ENCODE data around the gene TET1. TPM values are rescaled to one million over a fixed set of nuclear protein-coding genes. Genes with fewer than 3 reads are reported as not detected.

The TET1 gene
- total and polyA plus RNA-seq, 2 of the 13 experiments (the other 11 are each of a cell fraction or from before 2014, with no cell fraction given), result 6.9 to 7.3 TPM

DNA sequence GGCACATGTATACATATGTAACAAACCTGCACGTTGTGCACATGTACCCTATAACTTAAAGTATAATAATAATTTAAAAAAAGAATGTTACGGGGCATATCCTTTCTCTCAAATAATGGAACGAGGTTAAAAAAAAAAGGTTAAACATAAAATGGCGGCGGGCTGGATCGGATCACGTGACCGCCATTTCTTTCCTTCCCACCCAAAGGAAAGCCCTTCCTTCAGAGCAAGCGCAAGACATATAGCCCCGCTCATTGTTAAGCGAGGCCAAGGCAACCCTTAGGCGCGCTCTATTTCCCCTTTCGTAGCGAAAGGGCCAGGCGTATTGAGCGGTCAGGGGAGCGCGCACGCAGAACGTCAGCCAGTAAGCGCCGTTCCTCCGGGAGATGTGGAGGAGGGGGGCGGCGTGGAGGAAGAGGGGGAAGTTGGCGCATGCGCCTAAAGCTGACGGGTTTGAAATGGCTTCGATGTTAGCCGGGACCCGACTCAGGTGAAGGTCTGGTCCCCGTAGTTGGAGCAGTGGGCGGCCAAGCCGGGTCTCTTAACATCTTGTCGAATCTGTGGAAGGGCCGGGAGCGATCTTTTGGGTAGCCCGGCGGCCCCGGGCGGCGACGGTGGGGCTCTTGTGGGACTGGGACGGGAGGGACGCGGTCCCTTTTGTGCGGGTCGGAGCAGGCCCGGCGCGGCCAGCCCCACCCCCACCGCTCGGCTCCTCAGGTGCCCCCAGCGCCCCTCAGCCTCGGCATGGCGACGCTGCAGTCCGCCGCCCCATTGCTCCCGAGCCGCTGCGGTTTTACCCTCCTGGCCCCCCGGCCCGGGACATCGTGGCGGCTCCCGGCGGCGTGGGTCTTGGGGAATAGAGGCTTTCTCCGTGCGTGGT is 160.9 kb downstream of the TET1 start, which contains the start of gene CCAR1 (continued):
- TF ChIP-seq, protein P1, sequence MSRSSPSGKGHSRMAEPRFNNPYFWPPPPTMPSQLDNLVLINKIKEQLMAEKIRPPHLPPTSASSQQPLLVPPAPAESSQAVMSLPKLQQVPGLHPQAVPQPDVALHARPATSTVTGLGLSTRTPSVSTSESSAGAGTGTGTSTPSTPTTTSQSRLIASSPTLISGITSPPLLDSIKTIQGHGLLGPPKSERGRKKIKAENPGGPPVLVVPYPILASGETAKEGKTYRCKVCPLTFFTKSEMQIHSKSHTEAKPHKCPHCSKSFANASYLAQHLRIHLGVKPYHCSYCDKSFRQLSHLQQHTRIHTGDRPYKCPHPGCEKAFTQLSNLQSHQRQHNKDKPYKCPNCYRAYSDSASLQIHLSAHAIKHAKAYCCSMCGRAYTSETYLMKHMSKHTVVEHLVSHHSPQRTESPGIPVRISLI (CRISPR knock-in tag; IDR thresholded peaks at IDR 0.05; ENCODE audit: borderline replicate concordance), result peak; percentile 57; the same call in 1 of the 2 replicates
- peak; percentile 57; the same call in 1 of the 2 replicates for TF ChIP-seq ZNF816 (CRISPR knock-in tag; IDR thresholded peaks at IDR 0.05; ENCODE audit: borderline replicate concordance)
- TF ChIP-seq BHLHE40 (IDR thresholded peaks at IDR 0.05; ENCODE audit: low read length), result peak; percentile 84
- TF ChIP-seq ZNF33B (CRISPR knock-in tag; IDR thresholded peaks at IDR 0.05), result peak; percentile 24; the same call in 1 of the 2 replicates
- peak; percentile 80; the same call in 1 of the 2 replicates for TF ChIP-seq ZNF350 (CRISPR knock-in tag; IDR thresholded peaks at IDR 0.05; ENCODE audit: borderline replicate concordance, low read depth)
- no peak for TF ChIP-seq ZNF446 (CRISPR knock-in tag; IDR thresholded peaks at IDR 0.05)
- TF ChIP-seq, protein P2, sequence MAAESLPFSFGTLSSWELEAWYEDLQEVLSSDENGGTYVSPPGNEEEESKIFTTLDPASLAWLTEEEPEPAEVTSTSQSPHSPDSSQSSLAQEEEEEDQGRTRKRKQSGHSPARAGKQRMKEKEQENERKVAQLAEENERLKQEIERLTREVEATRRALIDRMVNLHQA (CRISPR knock-in tag; IDR thresholded peaks at IDR 0.05), result no peak
- TF ChIP-seq ZFP41 (CRISPR knock-in tag; IDR thresholded peaks at IDR 0.05; ENCODE audit: borderline replicate concordance), result no peak
- TF ChIP-seq ZNF775 (CRISPR knock-in tag; IDR thresholded peaks at IDR 0.05; ENCODE audit: borderline replicate concordance), result 0 out of 2 replicates have a peak, but pooled peaks have one; percentile 16
- TF ChIP-seq, protein P3, sequence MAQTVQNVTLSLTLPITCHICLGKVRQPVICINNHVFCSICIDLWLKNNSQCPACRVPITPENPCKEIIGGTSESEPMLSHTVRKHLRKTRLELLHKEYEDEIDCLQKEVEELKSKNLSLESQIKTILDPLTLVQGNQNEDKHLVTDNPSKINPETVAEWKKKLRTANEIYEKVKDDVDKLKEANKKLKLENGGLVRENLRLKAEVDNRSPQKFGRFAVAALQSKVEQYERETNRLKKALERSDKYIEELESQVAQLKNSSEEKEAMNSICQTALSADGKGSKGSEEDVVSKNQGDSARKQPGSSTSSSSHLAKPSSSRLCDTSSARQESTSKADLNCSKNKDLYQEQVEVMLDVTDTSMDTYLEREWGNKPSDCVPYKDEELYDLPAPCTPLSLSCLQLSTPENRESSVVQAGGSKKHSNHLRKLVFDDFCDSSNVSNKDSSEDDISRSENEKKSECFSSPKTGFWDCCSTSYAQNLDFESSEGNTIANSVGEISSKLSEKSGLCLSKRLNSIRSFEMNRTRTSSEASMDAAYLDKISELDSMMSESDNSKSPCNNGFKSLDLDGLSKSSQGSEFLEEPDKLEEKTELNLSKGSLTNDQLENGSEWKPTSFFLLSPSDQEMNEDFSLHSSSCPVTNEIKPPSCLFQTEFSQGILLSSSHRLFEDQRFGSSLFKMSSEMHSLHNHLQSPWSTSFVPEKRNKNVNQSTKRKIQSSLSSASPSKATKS (CRISPR knock-in tag; IDR thresholded peaks at IDR 0.05), result no peak
- TF ChIP-seq ZNF629 (CRISPR knock-in tag; conservative IDR thresholded peaks at IDR 0.05), result no peak
- TF ChIP-seq ZFP36 (IDR thresholded peaks at IDR 0.05; ENCODE audit: borderline replicate concordance, low read depth, low read length, partially characterized antibody), result no peak
- no peak for TF ChIP-seq SCMH1 (CRISPR knock-in tag; IDR thresholded peaks at IDR 0.05; ENCODE audit: borderline replicate concordance)
- TF ChIP-seq KAT8 (CRISPR knock-in tag; IDR thresholded peaks at IDR 0.05), result peak; percentile 91
- TF ChIP-seq ZNF552 (CRISPR knock-in tag; IDR thresholded peaks at IDR 0.05; ENCODE audit: borderline replicate concordance), result 0 out of 2 replicates have a peak, but pooled peaks have one; percentile 23
- TF ChIP-seq ZNF143 (CRISPR knock-in tag; IDR thresholded peaks at IDR 0.05), result no peak
- TF ChIP-seq HCFC1 (IDR thresholded peaks at IDR 0.05; ENCODE audit: low read depth, low read length), result no peak
- peak; percentile 73 for TF ChIP-seq ZNF777 (CRISPR knock-in tag; IDR thresholded peaks at IDR 0.05)
- TF ChIP-seq MYC (CRISPR knock-in tag; IDR thresholded peaks at IDR 0.05; ENCODE audit: borderline replicate concordance), result peak; percentile 79
- no peak for TF ChIP-seq NR2F2 (IDR thresholded peaks at IDR 0.05; ENCODE audit: borderline replicate concordance, low read depth)
- 0 out of 2 replicates have a peak, but pooled peaks have one; percentile 35 for TF ChIP-seq ZNF766 (CRISPR knock-in tag; IDR thresholded peaks at IDR 0.05; ENCODE audit: borderline replicate concordance)
- TF ChIP-seq, protein P4, sequence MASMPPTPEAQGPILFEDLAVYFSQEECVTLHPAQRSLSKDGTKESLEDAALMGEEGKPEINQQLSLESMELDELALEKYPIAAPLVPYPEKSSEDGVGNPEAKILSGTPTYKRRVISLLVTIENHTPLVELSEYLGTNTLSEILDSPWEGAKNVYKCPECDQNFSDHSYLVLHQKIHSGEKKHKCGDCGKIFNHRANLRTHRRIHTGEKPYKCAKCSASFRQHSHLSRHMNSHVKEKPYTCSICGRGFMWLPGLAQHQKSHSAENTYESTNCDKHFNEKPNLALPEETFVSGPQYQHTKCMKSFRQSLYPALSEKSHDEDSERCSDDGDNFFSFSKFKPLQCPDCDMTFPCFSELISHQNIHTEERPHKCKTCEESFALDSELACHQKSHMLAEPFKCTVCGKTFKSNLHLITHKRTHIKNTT (CRISPR knock-in tag; IDR thresholded peaks at IDR 0.05), result no peak

All from HepG2 (cell line).